ENCODE data around the gene PLXNC1. TPM values are rescaled to one million over a fixed set of nuclear protein-coding genes. Genes with fewer than 3 reads are reported as not detected.

The PLXNC1 gene
- total and polyA plus RNA-seq, 2 experiments from 2014 or later = 0.78 to 1.9 TPM

DNA sequence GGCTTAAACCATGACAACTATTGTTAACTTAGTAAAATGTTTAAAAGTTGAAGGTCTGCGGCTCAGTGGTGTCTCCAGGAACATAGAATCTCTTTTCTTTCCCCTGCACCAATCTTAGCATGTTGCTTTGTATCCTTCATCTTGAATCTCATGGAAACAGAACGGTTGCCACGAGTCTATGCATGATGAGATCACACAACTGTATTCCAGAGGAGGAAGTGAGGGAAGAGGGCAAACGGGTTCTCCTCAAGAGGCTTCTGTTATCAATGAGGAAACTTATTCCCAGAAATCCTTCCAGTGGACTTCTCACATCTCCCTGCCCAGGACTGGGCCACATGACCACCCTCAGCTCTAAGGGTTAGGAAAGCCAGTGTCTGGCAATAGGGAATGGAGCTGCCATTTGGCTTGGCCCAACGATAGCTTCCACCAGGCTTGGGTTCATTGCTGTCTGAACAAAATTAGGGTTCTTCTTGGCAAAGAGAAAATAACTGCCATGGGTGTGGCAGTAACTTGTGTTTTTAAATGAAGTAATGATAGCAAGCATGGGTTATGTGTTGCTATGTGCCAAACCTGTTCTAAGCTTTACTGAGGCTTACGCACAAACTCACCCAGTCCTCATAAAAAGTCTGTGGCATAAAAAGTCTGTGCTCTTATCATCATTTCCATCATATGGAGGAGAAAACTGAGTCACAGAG is 17.4 kb downstream of the PLXNC1 start:
- Histone ChIP-seq H3K27me3 (replicated peaks; ENCODE audit: insufficient read depth) (no peaks in the 10 kb centered on the region), H3K79me2 (ENCODE audit: insufficient read depth) (no peaks in the 10 kb centered on the region), H3K9ac (no peak overlapping the region), H3K9me3 (ENCODE audit: low read depth) (no peaks in the 10 kb centered on the region), H2AFZ (no peak overlapping the region), H3K4me3 (no peak overlapping the region), H3K36me3 (ENCODE audit: low read depth) (no peaks in the 10 kb centered on the region), H3K9me2 (ENCODE audit: insufficient read depth) (no peaks in the 10 kb centered on the region), H3K27ac (no peak overlapping the region), H3K4me1 (ENCODE audit: insufficient read depth) (no peaks in the 10 kb centered on the region), H3K4me2 (ENCODE audit: unreplicated experiment) (no peak overlapping the region), H4K20me1 (ENCODE audit: insufficient read depth) (no peaks in the 10 kb centered on the region), H3F3A (ENCODE audit: insufficient read depth) (no peaks in the 10 kb centered on the region)
- 65 to 70% methylated on average over 6 of the region's 6 CpGs for WGBS, 2 experiments (ENCODE audit: low coverage in 1 of 2, low lambda C conversion rate in 2 of 2, missing lambda C conversion rate in 2 of 2)
- in situ Hi-C loops (cut with MboI) = no loop called here
- TF ChIP-seq EZH2phosphoT487 (IDR thresholded peaks at IDR 0.05; ENCODE audit: insufficient read depth, low read depth) (no peak), EZH2 (IDR thresholded peaks at IDR 0.05; ENCODE audit: insufficient read depth, poor library complexity, severe bottlenecking) (no peak)
- no peak for DNase-seq

DNA sequence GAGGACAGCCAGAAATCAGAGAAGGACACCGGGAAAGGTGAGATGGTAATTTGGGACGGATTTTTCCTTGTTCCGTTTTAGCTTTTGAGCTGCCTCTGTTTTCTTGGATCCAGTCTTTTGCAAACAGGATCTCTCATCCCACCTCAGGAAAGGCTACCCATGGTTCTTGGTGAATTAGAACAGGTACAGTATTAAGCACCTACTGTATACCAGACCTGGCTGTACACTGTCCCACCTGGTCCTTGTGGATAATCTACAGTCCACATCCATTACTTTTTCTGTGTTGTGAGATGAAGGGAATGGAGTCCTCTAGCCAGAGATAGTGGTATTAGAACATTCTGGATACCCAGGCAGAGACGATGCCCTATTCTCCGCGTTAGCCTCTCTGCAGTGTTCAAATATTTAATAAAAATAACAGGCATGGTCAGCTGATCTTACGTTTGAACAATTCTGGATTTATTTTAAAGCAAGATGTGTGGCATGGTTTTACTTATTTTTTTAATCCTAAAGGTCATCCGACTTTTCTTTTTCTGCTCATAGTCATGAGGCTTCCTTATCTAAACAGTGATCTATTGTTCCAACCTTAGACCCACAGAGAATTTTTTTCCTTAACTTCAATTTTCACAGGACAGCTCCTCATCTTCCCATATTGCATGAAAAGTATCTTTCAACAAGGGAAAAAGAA is 18.8 kb downstream of the PLXNC1 start:
- TF ChIP-seq EZH2 (IDR thresholded peaks at IDR 0.05; ENCODE audit: insufficient read depth, poor library complexity, severe bottlenecking) (no peak), EZH2phosphoT487 (IDR thresholded peaks at IDR 0.05; ENCODE audit: insufficient read depth, low read depth) (no peak)
- no peak for DNase-seq
- H3K27me3 ChIP-seq (replicated peaks; ENCODE audit: insufficient read depth) = no peaks in the 10 kb centered on the region
- in situ Hi-C loops (cut with MboI) = no loop called here
- no peak overlapping the region for H3K9ac ChIP-seq
- no peak overlapping the region for H3K27ac ChIP-seq
- H3K4me2 ChIP-seq (ENCODE audit: unreplicated experiment) = no peak overlapping the region
- H3K9me2 ChIP-seq (ENCODE audit: insufficient read depth) = no peaks in the 10 kb centered on the region
- H3F3A ChIP-seq (ENCODE audit: insufficient read depth) = 0 out of 2 replicates have a peak, but pooled peaks cover 6% of the 10 kb centered on the region
- H3K36me3 ChIP-seq (ENCODE audit: low read depth) = no peaks in the 10 kb centered on the region
- no peak overlapping the region for H3K4me3 ChIP-seq
- no peaks in the 10 kb centered on the region for H3K79me2 ChIP-seq (ENCODE audit: insufficient read depth)
- H4K20me1 ChIP-seq (ENCODE audit: insufficient read depth) = no peaks in the 10 kb centered on the region
- no peak overlapping the region for H2AFZ ChIP-seq
- H3K9me3 ChIP-seq (ENCODE audit: low read depth) = no peaks in the 10 kb centered on the region
- peaks cover 5% of the 10 kb centered on the region; the same call in 1 of the 2 replicates for H3K4me1 ChIP-seq (ENCODE audit: insufficient read depth)
- WGBS, 2 experiments (ENCODE audit: low coverage in 1 of 2, low lambda C conversion rate in 2 of 2, missing lambda C conversion rate in 2 of 2) = 86% methylated on average over 8 of the region's 8 CpGs

DNA sequence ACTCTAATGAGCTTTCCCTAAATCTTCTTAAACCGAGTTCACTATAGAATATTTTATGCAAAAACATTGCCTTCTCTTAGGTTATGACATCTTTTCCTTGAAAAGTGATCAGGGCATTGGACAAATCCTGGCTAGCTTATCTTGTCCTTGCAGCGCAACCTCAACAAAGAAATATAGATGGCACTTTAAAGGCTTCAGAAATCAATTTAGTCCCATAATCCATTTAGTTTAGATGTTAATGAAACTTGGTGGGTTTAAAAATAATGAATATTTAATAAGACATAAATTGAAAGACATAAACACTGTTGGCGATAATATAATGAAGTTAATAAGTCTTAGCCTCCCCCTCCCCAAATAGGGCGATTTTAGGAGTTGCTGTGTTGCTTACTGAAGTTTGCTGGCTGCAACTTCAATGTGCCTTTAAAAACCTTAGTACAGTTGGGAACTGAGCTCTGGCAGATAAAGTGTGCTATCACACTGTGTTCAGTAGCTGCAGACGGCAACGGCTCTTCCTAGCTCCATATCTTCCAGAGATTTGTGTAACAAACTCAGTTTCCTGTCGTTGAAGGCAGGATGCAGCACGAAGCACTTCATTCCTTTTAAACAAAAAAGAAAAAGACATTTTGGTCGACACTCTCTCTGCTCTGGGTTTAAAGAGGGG is 19.5 kb downstream of the PLXNC1 start:
- H3K4me2 ChIP-seq (ENCODE audit: unreplicated experiment) = no peak overlapping the region

GRCh38 chr12:94169495-94169894 is 21.1 kb downstream of the PLXNC1 start:
- Histone ChIP-seq H3F3A (ENCODE audit: insufficient read depth) (peaks cover 19% of the 10 kb centered on the region; the same call in 1 of the 2 replicates), H3K4me2 (ENCODE audit: unreplicated experiment) (no peak overlapping the region), H3K4me3 (no peak overlapping the region), H3K9me3 (ENCODE audit: low read depth) (no peaks in the 10 kb centered on the region), H3K4me1 (ENCODE audit: insufficient read depth) (peaks cover 18% of the 10 kb centered on the region), H3K36me3 (ENCODE audit: low read depth) (no peaks in the 10 kb centered on the region), H3K27ac (no peak overlapping the region), H3K9ac (no peak overlapping the region), H3K79me2 (ENCODE audit: insufficient read depth) (no peaks in the 10 kb centered on the region), H3K27me3 (replicated peaks; ENCODE audit: insufficient read depth) (no peaks in the 10 kb centered on the region), H3K9me2 (ENCODE audit: insufficient read depth) (no peaks in the 10 kb centered on the region), H4K20me1 (ENCODE audit: insufficient read depth) (no peaks in the 10 kb centered on the region), H2AFZ (no peak overlapping the region)
- DNase-seq = no peak
- WGBS, 2 experiments (ENCODE audit: low coverage in 1 of 2, low lambda C conversion rate in 2 of 2, missing lambda C conversion rate in 2 of 2) = 92 to 93% methylated on average over 1 of the region's 1 CpG
- in situ Hi-C loops (cut with MboI) = no loop called here
- TF ChIP-seq EZH2 (IDR thresholded peaks at IDR 0.05; ENCODE audit: insufficient read depth, poor library complexity, severe bottlenecking) = no peak
- no peak for TF ChIP-seq EZH2phosphoT487 (IDR thresholded peaks at IDR 0.05; ENCODE audit: insufficient read depth, low read depth)

More for the DNA sequence above, 19.5 kb downstream of the PLXNC1 start:
- Histone ChIP-seq H3K36me3 (ENCODE audit: low read depth) (no peaks in the 10 kb centered on the region), H3K27ac (no peak overlapping the region), H3K4me3 (no peak overlapping the region), H3K9me3 (ENCODE audit: low read depth) (no peaks in the 10 kb centered on the region), H3F3A (ENCODE audit: insufficient read depth) (0 out of 2 replicates have a peak, but pooled peaks cover 12% of the 10 kb centered on the region), H3K9ac (no peak overlapping the region), H3K4me1 (ENCODE audit: insufficient read depth) (peaks cover 11% of the 10 kb centered on the region; the same call in 1 of the 2 replicates), H3K79me2 (ENCODE audit: insufficient read depth) (no peaks in the 10 kb centered on the region), H3K9me2 (ENCODE audit: insufficient read depth) (no peaks in the 10 kb centered on the region), H4K20me1 (ENCODE audit: insufficient read depth) (no peaks in the 10 kb centered on the region), H2AFZ (no peak overlapping the region), H3K27me3 (replicated peaks; ENCODE audit: insufficient read depth) (no peaks in the 10 kb centered on the region)
- in situ Hi-C loops (cut with MboI) = no loop called here
- 81 to 82% methylated on average over 9 of the region's 9 CpGs for WGBS, 2 experiments (ENCODE audit: low coverage in 1 of 2, low lambda C conversion rate in 2 of 2, missing lambda C conversion rate in 2 of 2)
- TF ChIP-seq EZH2phosphoT487 (IDR thresholded peaks at IDR 0.05; ENCODE audit: insufficient read depth, low read depth) (no peak), EZH2 (IDR thresholded peaks at IDR 0.05; ENCODE audit: insufficient read depth, poor library complexity, severe bottlenecking) (no peak)
- no peak for DNase-seq
